ENCODE results near the gene TEX13A. TPM values are rescaled to one million over a fixed set of nuclear protein-coding genes. Genes with fewer than 3 reads are reported as not detected.

Gene TEX13A
- total RNA-seq (2016; rRNA removed; fragmentation: Illumina TruSeq; extraction: Trizol), result not detected in 2 replicates
- total RNA-seq (2016; cell fraction: cytosol; rRNA removed; fragmentation: Illumina TruSeq; extraction: Trizol; ENCODE audit: low read depth), result not detected in 2 replicates
- not detected in 2 replicates for total RNA-seq (2016; cell fraction: insoluble cytoplasmic fraction; rRNA removed; fragmentation: Illumina TruSeq; extraction: Trizol)
- total RNA-seq (2016; cell fraction: membrane; rRNA removed; fragmentation: Illumina TruSeq; extraction: Trizol), result not detected in 2 replicates
- not detected in 2 replicates for total RNA-seq (2016; cell fraction: nucleus; rRNA removed; fragmentation: Illumina TruSeq; extraction: Trizol)
- polyA plus RNA-seq (2011; rRNA removed), result not detected in 2 replicates
- not detected in 2 replicates for polyA plus RNA-seq (2011; cell fraction: cytosol; rRNA removed)
- not detected in 2 replicates for polyA plus RNA-seq (2011; cell fraction: nucleus; rRNA removed)
- polyA plus RNA-seq (2012), result not detected in 2 replicates
- polyA plus RNA-seq (2016; cell fraction: cytosol; fragmentation: Illumina TruSeq; extraction: Trizol; ENCODE audit: low read depth), result not detected in 2 replicates
- polyA plus RNA-seq (2016; cell fraction: insoluble cytoplasmic fraction; fragmentation: Illumina TruSeq; extraction: Trizol; ENCODE audit: low read depth), result not detected in 2 replicates
- not detected in 2 replicates for polyA plus RNA-seq (2016; cell fraction: membrane; fragmentation: Illumina TruSeq; extraction: Trizol; ENCODE audit: low read depth)
- polyA plus RNA-seq (2016; cell fraction: nucleus; fragmentation: Illumina TruSeq; extraction: Trizol; ENCODE audit: insufficient read depth, low read depth), result not detected in 2 replicates
- not detected in 2 replicates for polyA minus RNA-seq (2011; rRNA and poly(A)+ RNA removed; ENCODE audit: low replicate concordance)
- not detected in 2 replicates for polyA minus RNA-seq (2011; cell fraction: cytosol; rRNA and poly(A)+ RNA removed)
- not detected in 2 replicates for polyA minus RNA-seq (2011; cell fraction: nucleus; rRNA and poly(A)+ RNA removed)
- not detected for Bru-seq, nascent RNA
- not detected for BruChase-seq, experiment 1, labeled RNA remaining after a 6-hour chase
- not detected for BruChase-seq, experiment 2, labeled RNA remaining after a 2-hour chase
- long read RNA-seq, experiment 1, result 0 reads
- long read RNA-seq, experiment 2, result 0 reads

DNA sequence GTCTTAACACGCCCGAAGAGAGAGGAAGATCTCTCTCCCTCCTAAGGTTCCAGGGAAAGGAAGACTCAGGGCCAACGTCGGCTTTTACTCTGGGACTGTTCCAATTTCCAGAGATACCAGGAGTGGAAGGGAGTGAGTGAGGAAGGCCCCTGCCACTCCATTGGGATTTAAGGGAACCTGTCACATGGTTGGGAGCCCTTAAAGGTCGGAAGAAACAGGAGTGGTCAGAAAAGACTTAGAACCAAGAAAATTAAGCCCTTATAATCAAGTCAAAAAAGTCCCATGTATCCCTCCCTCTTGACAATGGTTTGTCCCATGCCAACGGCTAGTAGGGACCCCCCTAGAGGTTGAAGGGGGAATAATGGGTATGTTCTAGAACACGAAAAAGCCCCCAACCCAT lies at the start of gene TEX13A:
TEX13A (minus strand) TSS at position 59 of the 400 bp plus-strand sequence. CDS start 297 bp downstream, outside the sequence.
- no peaks in the 10 kb centered on the region for H4K20me1 ChIP-seq (ENCODE audit: insufficient read depth, low read length)
- WGBS (ENCODE audit: low lambda C conversion rate), result 62% methylated on average over 6 of the region's 7 CpGs
- H3K9me3 ChIP-seq (ENCODE audit: low read length), result no peaks in the 10 kb centered on the region
- POLR2A ChIA-PET, result no interaction called here
- intact Hi-C loops (cut with micrococcal nuclease; ENCODE audit: unreplicated experiment), result no loop called here
- H3K4me3 ChIP-seq (replicated peaks in 1 of 3; ENCODE audit: insufficient read depth in 1 of 3, low read depth in 2 of 3, low read length in 3 of 3), result no peak within 1 kb of the TSS
- H3K27ac ChIP-seq (ENCODE audit: extremely low read length, insufficient read depth, low read length), result no peak within 1 kb of the TSS
- ATAC-seq (no peak), DNase-seq (ENCODE audit: low spot score) (no peak), FAIRE-seq (no peak)
- no peak within 1 kb of the TSS for H2AFZ ChIP-seq (ENCODE audit: low read length)
- H3K4me2 ChIP-seq (ENCODE audit: low read depth, low read length), result no peak within 1 kb of the TSS
- no peaks in the 10 kb centered on the region for H3K79me2 ChIP-seq (ENCODE audit: insufficient read depth, low read length)
- no peak within 1 kb of the TSS for H3K9ac ChIP-seq (ENCODE audit: insufficient read depth, low read depth, low read length)
- H3K36me3 ChIP-seq (replicated peaks in 1 of 2; ENCODE audit: control insufficient read depth in 1 of 2, insufficient read depth in 2 of 2, low read length in 2 of 2), result no peaks in the 10 kb centered on the region
- in situ Hi-C loops (cut with HindIII; ENCODE audit: extremely low pct_ligation_motif_present, low pct_unique_long_range_greater_than_20kb), result no loop called here
- no TSS peak for BruUV-seq (replicated peaks)
- H3K27me3 ChIP-seq (ENCODE audit: control insufficient read depth in 1 of 2, insufficient read depth in 2 of 2, low read length in 2 of 2), result no peaks in the 10 kb centered on the region
- CTCF ChIA-PET (ENCODE audit: low intra/inter-chr PET ratio, low total read pairs), result no interaction called here
- H3K4me1 ChIP-seq (ENCODE audit: insufficient read depth, low read length), result no peaks in the 10 kb centered on the region
- TF ChIP-seq, protein P1, sequence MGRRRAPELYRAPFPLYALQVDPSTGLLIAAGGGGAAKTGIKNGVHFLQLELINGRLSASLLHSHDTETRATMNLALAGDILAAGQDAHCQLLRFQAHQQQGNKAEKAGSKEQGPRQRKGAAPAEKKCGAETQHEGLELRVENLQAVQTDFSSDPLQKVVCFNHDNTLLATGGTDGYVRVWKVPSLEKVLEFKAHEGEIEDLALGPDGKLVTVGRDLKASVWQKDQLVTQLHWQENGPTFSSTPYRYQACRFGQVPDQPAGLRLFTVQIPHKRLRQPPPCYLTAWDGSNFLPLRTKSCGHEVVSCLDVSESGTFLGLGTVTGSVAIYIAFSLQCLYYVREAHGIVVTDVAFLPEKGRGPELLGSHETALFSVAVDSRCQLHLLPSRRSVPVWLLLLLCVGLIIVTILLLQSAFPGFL (CRISPR knock-in tag; IDR thresholded peaks at IDR 0.05), result no peak
- no peak for TF ChIP-seq CHD4 (IDR thresholded peaks at IDR 0.05; ENCODE audit: borderline replicate concordance, low read length)
- no peak for TF ChIP-seq DNMT1 (CRISPR knock-in tag; IDR thresholded peaks at IDR 0.05)
- no peak for TF ChIP-seq ZSCAN30 (CRISPR knock-in tag; IDR thresholded peaks at IDR 0.05)
- no peak for TF ChIP-seq YEATS4 (CRISPR knock-in tag; IDR thresholded peaks at IDR 0.05; ENCODE audit: borderline replicate concordance)
- TF ChIP-seq AGO1 (IDR thresholded peaks at IDR 0.05; ENCODE audit: low read depth, low read length, poor library complexity, severe bottlenecking), result no peak
- no peak for TF ChIP-seq ZSCAN20 (CRISPR knock-in tag; IDR thresholded peaks at IDR 0.05; ENCODE audit: borderline replicate concordance)
- no peak for TF ChIP-seq ZNF275 (CRISPR knock-in tag; IDR thresholded peaks at IDR 0.05; ENCODE audit: borderline replicate concordance)
- no peak for TF ChIP-seq ZNF24 (IDR thresholded peaks at IDR 0.05)
- TF ChIP-seq EP300 (IDR thresholded peaks at IDR 0.05; ENCODE audit: low read depth in 2 of 2, low read length in 2 of 2), result no peak
- TF ChIP-seq EP300 (CRISPR knock-in tag; IDR thresholded peaks at IDR 0.05; ENCODE audit: borderline replicate concordance), result no peak
- TF ChIP-seq SRSF9 (IDR thresholded peaks at IDR 0.05; ENCODE audit: borderline replicate concordance, insufficient read depth, low read depth, low read length, poor library complexity, severe bottlenecking), result no peak
- no peak for TF ChIP-seq PHB2 (IDR thresholded peaks at IDR 0.05; ENCODE audit: partially characterized antibody)
- no peak for TF ChIP-seq KLF9 (CRISPR knock-in tag; IDR thresholded peaks at IDR 0.05; ENCODE audit: low read depth)
- no peak for TF ChIP-seq MIER2 (CRISPR knock-in tag; IDR thresholded peaks at IDR 0.05)
- TF ChIP-seq, protein P2, sequence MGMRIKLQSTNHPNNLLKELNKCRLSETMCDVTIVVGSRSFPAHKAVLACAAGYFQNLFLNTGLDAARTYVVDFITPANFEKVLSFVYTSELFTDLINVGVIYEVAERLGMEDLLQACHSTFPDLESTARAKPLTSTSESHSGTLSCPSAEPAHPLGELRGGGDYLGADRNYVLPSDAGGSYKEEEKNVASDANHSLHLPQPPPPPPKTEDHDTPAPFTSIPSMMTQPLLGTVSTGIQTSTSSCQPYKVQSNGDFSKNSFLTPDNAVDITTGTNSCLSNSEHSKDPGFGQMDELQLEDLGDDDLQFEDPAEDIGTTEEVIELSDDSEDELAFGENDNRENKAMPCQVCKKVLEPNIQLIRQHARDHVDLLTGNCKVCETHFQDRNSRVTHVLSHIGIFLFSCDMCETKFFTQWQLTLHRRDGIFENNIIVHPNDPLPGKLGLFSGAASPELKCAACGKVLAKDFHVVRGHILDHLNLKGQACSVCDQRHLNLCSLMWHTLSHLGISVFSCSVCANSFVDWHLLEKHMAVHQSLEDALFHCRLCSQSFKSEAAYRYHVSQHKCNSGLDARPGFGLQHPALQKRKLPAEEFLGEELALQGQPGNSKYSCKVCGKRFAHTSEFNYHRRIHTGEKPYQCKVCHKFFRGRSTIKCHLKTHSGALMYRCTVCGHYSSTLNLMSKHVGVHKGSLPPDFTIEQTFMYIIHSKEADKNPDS (CRISPR knock-in tag; IDR thresholded peaks at IDR 0.05), result no peak
- TF ChIP-seq IRF2 (CRISPR knock-in tag; IDR thresholded peaks at IDR 0.05), result no peak
- TF ChIP-seq CREM (IDR thresholded peaks at IDR 0.05), result no peak
- no peak for TF ChIP-seq CREM (CRISPR knock-in tag; IDR thresholded peaks at IDR 0.05)
